Stimulated activated CD8-positive, alpha-beta memory T cell treated with anti-CD3 and anti-CD28 coated beads, Interleukin-4, amount 100 ng/mL, for 24 hours (primary cell): ENCODE measurements around the gene LRIG2.
A peak's percentile ranks its signal among the peaks of the same experiment; 100 is the strongest.
"Not testable (repeated sequence)": the region's sequence is repeated elsewhere in the genome, so short reads cannot be mapped to it uniquely, and the experiment has no call there.

Experiments used
- DNase-seq: peaks from one replicate; pipeline ENCODE4 v3.0.0-alpha.2; 2020; ENCODE audit warnings: low read depth

LRIG2 gene

DNA sequence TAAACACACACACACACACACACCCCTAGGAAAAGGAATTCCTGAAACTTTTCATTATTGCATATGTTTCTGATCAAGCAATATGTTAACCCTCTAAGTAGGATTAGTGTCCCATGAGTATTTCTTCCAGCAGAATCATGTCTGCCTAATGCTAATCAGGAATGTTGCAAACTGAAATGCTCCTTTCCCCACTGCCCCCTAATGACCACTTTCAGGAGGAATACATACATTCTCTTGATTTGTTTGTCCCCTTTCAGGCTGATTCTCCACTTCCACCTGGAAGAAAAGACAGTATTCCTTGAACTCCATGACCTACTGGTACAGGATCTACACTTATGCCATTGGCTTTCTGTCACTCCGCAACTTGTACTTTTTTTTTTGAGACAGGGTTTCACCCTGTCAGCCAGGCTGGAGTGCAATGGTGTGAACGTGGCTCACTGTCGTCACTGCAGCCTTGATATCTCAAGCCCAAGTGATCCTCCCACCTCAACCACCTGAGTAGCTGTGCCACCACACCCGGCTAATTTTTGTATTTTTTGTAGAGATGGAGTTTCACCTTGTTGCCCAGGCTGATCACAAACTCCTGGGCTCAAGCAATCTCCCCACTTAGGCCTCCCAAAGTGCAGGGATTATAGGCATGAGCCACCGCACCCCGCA, 56.7 kb downstream of the LRIG2 start:
- DNase-seq: no peak

DNA sequence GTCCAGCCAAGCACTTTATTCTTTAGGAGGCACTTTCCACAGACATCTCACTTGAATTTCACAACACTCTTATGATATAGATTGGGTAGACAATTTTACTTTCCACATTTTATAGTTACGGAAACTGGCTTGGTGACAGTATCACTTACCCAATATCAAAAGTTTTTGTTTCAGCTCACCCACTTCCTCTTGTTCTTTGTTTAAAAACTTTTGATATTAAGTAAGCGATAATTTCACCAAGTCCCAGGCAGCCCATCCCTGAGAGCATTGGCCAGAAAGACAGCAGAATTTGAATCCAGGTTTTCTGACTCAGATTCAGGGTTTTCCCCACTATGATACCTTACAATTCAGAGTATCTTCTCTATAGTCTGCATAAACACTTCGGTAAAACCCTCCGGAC, 60.0 kb downstream of the LRIG2 start:
- DNase-seq: no peak

DNA sequence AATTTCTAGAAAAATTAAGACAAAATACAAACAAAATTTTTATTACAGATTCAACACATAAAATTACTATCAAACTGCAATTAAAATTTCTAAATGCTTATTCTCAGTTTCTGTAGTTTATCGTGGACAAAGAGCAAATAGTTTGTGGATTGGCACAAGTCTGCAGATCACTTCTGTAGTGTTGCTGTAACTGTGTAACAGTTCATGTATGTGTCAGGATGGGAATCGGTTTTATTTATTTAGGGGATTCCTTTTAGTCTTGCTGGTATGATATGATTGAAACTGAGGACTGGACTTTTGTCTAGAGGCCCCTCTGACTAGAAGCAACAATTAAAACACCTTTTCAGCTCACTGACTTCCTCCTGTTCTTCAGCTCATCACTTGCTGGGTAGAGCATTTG, 60.8 kb downstream of the LRIG2 start:
- no peak for DNase-seq

DNA sequence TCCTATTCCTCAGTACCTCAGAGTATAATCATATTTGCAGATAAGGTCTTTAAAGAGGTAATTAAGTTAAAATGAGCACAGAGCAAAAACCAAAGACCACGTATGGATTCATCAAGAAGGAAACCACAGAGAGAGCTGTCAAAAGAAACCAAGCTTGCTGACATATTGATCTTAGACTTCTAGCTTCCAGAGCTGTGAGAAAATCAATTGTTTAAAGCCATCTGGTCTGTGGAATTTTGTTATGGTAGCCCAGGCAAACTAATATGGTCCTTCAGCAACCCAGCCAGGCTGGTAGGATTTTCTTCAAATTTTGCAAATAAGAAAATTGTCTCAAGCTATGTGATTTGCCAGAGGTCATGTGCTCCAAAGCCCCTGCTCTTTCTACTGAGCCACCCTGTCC, 62.5 kb downstream of the LRIG2 start:
- no peak for DNase-seq

DNA sequence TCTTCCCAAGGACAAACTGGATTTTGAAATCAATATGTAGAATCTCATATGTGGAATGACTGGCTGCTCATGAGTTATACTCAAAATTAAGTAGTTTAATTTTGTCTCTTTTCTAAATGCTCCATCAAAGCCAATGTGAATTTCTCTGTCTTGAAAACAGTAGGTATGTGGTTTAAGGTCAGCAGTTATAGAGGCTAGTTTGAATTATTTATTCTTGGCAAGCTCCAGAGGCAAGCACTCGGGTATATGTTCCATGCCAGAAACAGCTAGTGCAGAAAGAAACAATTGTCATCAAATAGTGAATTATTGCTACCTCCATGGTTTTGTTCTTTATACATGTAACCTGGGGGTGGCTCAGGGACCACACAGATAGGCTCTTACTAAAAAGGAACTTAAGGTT, 63.5 kb downstream of the LRIG2 start:
- no peak for DNase-seq

DNA sequence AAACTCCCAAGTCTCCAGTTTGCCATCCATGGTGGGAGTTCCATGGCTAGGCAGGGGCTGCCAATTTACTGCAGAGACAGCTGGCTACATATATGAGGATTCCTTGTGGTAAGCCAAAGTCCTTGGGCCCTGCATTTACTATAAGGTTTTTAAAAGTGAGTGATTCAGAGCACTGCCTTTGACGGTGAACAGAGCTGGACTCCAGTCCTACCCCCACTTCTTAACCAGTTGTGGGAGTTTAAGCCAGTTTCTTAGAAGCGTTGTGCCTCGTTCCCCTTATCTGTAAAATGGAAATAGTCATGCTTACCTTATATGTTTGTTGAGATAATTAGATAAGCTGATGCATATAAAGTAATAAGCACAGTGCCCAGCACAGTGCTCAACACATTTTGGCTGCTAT, 64.6 kb downstream of the LRIG2 start:
- no peak for DNase-seq

DNA sequence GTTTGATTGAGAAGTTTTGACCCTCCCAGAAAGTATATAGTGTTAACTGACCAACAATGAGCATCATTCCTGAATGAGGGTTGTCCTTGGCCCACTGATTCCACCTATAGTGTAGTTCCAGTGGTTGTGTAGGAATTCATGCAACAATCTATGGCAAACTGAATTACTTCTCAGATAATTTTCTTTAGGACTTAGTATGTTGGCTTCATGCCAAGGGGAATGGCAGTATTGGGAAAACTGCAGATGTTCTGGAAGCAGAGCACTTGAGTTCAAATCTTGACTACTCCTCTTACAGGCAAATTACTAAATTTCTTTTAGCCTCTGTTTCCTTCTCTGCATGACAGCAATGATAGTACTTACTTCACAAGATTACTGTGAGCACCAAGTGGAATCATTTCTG, 65.8 kb downstream of the LRIG2 start:
- DNase-seq: no peak

DNA sequence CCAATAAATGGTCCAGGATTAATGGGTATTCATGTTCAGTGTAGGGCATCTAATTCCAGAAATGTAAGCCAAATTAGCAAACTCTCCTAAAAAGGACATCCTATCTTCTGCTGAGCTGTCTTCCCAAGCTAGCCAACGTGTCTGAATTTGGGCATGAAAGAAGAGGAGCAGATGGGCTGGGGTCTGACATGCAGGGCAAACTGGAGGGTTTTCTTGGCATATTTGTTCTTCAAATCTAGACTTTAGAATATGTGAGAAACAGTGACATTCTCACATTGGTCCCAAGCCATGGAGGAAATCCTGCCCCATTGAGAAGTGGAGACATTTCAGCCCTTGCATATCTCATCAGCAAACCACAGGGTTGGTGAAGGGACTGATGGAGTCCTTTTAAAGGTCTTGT, 67.2 kb downstream of the LRIG2 start:
- DNase-seq: no peak

DNA sequence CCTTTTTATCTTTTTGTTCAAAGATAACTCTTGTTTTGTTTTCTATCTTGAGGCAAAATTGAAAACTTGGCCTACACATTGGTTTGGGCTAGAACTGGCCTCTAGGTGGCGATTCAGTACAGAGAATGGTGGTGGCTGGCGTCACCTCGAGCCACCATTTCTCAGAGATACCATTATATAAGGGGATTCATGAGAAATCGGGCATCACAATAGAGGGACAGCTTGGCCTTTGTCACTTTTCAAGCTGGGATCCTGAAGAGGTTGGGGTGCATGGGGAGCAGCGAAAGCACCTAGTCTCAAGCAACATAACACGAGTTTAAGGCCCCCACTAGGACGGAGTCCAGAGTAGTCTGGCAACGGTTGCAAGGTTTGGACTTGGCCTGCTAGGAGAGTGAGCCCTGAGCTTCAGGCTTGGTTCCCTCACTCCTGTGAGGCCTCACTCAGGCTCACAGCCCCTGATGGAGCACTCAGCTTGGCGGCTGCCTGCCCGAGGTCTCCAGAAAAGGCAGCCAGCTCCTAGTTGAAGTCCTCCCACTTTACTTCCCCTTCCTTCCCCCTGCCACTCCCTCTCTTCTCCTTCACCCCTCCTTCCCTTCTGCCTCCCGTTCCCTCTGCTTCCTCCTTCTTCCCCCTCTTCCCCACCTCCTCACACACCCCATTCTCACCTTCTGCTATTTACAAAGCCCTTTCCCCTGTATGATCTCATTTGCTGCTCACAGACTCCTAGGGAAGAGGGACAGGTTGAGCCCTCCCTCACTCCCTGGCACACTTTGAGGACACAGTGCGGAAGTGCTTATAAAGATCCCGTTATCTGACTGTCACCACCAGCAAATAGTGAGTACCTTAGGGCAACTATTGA, 67.8 kb downstream of the LRIG2 start:
- peak; percentile 27 for DNase-seq

DNA sequence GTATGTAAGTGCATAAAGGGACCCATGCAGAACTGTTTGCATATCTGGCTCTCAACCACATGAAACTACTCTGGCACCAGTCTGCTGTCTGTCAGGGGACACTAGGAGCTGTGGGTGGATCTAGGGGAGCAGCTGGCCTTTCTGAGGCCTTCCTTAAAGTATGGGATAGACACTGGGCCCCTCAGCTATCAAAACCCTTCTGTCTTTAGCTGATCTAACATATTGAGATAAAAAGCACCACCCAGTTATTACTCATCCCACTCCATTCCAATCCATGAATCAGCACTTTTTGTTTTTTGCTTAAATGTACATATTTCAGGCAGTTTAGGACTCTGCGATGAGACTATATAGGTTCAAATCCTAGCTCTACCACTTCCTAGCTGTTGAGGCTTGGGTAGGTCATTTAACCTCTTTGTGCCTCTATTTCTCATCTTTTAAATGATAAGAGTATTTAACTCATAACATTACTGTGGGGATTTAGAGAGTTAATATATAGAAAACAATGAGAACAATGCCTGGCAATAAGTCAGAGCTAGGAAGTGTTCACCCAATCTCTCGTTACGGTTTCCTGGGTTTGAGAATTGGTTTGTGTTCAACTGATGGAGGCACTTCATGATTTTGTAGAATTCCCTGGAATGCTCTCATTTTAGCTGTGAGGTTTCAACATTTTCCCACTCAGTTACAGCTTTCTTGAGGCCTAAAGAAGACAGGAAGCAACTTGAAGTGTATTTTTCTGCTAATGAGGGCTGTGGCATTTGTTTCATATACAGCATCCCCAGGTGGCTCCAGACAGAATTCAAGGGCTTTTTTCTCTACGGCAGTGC, 68.9 kb downstream of the LRIG2 start:
- no peak for DNase-seq

DNA sequence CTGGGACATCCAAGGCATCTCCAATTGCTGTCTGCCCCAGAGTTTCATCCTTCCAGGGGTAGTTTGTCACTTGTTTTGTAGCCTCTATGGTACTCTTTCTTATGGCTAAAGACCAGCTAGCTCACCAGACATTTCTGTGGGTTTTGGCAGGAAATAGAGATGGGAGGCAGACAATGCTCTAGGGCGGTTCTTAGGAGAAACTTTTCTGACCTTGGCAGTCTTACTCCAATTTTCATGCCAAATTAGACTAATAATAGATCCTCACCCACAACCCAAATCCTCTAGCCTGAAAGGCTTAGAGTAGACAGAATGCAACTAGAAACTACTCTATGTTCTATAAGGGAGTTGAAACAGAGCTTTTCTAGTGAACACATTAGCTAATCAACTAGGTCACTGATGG, 69.8 kb downstream of the LRIG2 start:
- DNase-seq: no peak

DNA sequence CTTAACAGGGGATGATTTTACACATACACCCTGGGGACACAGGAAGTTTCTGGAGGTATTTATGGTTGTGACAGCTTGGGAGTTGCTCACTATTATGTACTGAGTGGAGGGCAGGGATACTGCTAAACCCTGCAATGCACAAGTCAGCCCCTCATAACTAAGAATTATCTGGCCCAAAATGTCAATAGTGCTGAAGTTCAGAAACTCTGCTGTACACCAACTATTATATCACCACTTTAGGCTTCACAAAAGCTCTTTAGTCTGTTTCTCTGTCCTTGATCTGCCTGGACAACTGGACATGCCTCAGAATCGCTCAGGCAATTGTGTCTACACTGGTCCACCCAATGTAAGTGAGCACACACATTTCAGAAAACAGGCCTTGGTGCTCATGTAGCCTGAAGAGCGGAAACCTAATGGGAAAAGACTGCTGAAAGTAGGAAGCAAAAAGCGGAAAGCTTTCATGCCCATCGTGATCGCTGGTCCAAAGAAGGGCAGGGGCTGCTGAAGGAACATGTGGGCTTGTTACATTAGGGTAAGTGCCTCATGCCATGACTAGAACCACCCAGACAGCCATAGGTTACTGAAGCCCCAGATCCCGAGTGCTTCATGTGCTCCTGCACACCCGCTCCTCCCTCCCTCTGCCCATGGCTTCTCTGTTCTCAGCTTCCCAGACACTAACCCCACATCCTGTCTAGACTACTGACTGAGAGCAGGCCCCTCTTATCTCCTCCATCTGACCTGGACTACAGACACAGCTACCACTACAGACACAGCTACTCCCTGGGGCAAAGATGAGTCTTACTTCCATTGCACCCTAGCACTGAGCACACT, 73.5 kb downstream of the LRIG2 start:
- no peak for DNase-seq

DNA sequence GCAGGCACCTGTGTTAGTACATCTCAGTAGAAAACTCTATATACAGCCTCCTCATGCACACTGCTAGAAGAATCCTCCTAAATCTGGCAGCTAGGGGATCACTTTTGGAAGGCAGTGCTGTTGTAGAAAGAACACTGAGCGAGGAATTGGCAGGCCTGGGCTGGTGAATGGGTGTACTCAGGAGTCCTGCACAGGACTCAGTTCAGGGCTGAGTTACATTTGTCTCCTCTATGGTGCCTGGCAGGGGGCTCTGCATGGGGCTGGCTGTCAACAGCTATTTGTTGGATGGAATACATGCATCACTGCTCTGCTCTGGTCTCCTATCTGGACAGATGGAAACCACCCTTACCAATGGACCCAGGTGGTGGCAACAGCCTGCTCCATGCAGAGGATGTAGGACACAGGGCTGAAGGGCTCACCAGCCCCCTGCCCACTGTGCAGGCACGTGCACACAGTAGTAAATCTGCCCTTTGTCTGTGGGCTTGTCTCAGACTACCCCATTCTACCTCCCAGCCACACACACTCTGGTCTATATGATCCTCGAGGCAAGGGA, 74.2 kb downstream of the LRIG2 start:
- DNase-seq: no peak

DNA sequence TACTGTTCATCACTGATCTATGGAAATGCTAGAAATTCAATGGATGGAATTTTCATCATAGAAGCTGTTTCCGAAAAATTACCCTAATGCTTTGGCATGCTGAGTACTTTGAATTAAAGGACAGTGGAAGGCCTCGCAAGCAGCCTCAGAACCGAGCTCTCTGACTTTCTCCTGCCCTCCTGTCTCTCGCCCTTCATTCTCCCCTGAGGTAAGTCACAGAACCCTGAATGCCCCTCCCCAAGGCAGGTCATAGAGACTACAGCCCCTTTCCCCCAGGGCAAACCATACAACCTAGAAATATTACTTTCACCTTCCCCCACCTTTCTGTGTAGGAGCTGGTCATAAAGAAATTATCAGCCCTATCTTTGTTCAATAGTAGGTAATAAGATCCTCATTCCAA, 74.8 kb downstream of the LRIG2 start:
- DNase-seq: no peak

DNA sequence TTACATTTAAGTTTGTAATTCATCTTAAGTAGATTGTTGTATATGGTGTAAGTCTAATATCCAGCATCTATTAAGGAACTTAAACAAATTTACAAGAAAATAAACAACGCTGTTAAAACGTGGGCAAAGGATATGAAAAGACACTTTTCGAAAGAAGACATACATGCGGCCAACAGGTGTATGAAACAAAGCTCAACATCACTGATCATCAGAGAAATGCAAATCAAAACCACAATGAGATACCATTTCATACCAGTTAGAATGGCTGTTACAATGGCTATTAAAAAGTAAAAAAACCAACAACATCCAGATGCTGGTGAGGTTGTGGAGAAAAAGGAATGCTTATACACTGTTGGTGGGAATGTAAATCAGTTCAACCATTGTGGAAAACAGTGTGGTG, 77.5 kb downstream of the LRIG2 start:
- not testable (repeated sequence) for DNase-seq

DNA sequence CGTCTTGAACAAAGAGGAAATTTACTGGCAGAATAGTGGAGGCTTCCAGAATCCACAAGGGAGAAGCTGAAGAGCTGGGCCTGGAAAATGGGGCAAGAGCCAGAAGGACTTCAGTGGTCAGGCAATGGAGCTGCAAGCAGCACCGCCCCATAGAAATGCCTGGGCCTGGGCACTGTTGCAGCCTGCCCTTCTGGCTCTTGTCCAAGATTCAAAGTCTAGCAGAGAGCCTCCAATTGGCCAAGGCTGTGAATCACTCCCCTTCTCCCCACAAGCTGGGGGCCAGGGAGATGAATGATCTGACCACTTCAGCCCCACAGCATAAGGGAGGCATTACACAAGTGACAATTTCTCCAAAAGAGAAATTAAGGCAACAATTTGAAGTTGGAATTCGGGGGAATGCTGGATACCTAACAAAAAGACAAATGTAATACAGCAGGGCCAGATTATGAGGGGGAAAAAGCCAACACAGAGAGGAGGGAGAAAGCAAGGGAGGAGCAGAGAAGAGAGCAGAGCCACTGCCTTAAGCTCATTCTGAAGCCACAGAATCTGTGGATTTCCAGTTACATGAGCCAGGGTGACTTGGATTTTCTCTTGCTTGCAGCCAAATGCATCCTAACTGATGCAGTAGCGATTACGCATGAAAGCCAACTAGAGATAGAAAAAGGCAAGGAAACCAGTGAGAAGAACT, 80.3 kb downstream of the LRIG2 start:
- DNase-seq: no peak

DNA sequence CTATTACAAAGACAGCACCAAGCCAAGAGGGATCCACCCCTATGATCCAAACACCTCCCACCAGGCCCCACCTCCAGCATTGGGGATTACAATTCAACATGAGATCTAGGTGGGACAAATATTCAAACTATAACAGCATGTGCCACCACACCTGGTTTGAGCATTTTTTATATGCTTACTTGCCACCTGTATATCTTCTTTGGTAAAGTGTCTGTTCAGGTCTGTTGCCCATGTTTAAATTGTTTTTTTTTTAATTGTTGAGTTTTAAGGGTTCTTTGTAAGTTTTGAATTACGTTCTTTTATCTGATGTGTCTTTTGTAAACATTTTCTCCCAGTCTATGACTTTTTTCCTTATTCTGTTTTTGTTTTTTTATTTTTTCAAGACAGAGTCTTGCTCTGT, 83.4 kb downstream of the LRIG2 start:
- no peak for DNase-seq

DNA sequence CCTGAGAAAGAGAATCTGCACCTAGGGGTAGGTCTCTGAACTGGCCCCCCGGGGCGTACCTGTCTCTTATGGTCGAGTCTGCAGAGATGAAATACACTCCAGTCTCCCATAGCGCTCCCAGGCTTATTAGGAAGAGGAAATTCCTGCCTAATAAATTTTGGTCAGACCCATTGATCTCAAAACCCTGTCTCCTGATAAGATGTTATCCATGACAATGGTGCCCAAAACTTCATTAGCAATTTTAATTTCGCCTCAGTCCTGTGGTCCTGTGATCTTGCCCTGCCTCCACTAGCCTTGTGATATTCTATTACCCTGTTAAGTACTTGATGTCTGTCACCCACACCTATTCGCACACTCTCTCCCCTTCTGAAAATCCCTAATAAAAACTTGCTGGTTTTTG, 85.7 kb downstream of the LRIG2 start:
- not testable (repeated sequence) for DNase-seq

DNA sequence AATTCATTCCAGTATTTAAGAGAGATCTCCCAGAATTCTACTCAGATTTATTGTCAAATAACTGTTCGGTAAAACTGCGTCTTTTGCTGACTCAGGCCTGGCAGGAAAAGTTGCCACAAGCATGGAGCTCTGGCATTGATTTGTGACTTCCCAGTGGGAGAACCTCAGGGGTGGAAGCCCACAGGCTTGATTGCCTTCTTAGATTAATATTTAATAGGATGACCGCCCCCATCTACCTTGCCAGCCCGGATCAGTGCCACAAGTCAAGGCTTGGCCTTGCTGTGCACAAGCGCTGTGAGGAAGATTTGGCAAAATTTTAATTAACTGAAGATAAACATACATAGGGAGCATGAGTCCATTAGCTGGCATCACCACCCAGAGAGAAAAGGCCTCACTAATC, 93.5 kb downstream of the LRIG2 start:
- no peak for DNase-seq

DNA sequence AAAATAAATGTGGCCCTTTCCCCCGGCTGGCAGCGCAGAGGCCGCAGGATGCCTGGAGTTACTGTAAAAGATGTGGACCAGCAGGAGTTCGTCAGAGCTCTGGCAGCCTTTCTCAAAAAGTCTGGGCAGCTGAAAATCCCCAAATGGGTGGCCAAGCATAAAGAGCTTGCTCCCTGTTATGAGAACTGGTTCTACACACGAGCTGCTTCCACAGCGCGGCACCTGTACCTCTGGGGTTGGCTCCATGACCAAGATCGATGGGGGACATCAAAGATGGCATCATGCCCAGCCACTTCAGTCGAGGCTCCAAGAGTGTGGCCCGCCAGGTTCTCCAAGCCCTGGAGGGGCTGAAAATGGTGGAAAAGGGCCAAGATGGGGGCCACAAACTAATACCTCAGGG, 95.9 kb downstream of the LRIG2 start:
- DNase-seq: no peak

DNA sequence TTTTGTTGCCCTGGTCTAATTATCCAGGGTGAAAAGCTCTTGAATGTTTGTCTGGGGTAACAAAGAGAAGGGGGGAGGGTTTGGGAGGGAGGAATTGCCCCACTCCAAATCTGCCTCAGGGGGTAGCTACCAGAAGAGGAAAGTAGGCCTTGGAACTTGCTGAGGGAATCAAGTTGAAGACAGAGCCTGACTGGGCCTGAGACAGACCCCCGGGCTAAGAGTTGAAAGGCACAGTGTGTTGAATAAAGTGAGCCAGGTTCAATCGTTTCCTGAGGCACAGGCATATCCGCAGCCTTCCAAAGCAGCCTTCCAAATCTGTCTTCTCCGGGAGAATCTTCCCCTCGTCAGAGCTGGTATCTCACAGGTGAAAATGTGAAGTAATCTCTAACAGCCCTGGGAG, 96.6 kb downstream of the LRIG2 start:
- no peak for DNase-seq
